B cell (primary cell): ENCODE data around the gene ABCA2. TPM values are rescaled to one million over a fixed set of nuclear protein-coding genes. Genes with fewer than 3 reads are reported as not detected.
A peak's percentile ranks its signal among the peaks of the same experiment; 100 is the strongest.

Experiments
- ATAC-seq: fragments of 200-7000 bp; cut with Tn5 transposase; one replicate; pipeline ENCODE4 v1.10.0; 2021; ENCODE audit warnings: low read depth, mild to moderate bottlenecking, moderate number of reproducible peaks, moderate library complexity
- CTCF ChIA-PET: fragments of 350-600 bp; sonication (Branson Sonifier 250); formaldehyde crosslinking; loops from one replicate; lab custom pipeline; 2021; ENCODE audit warnings: antibody characterized with exemption, inconsistent platforms; lab: Charles Lee
- POLR2A ChIA-PET: fragments of 350-600 bp; sonication (Branson Sonifier 250); formaldehyde crosslinking; loops from one replicate; lab custom pipeline; 2021; ENCODE audit warnings: antibody characterized with exemption; lab: Charles Lee
- DNase-seq: peaks from one replicate; pipeline ENCODE4 v3.0.0; 2013
- H2AFZ ChIP-seq: 2 replicates; pipeline ENCODE4 v1.6.1; 2012; ENCODE audit warnings: mild to moderate bottlenecking, low read depth, low read length; ENCODE audit not compliant: insufficient read depth, poor library complexity, severe bottlenecking
- H3K27ac ChIP-seq, 2 donors: 1 replicate in 1 of 2; 2 replicates in 1 of 2; pipeline ENCODE4 v1.5.1; 2012 to 2013; ENCODE audit warnings: low read length in 2 of 2, mild to moderate bottlenecking in 2 of 2, moderate library complexity in 1 of 2
- H3K27me3 ChIP-seq, 4 experiments: fragments of 200-600 bp in 1 of 4; sonication (generic) in 1 of 4; replicated peaks in 1 of 4; 1 replicate in 2 of 4; 2 replicates in 2 of 4; pipeline versions ENCODE4 v1.6.1 to v1.7.0; 2013 to 2016; ENCODE audit warnings: low read length in 3 of 4, mild to moderate bottlenecking in 2 of 4, mixed read lengths in 1 of 4, moderate library complexity in 1 of 4; ENCODE audit not compliant: insufficient read depth in 4 of 4, control insufficient read depth in 3 of 4; ENCODE audit errors: control extremely low read depth in 1 of 4
- H3K36me3 ChIP-seq, 2 experiments: replicated peaks in 1 of 2; 1 replicate in 1 of 2; 2 replicates in 1 of 2; pipeline versions ENCODE4 v1.6.1 to v1.7.1; 2013; ENCODE audit warnings: low read length in 1 of 2; ENCODE audit not compliant: insufficient read depth in 2 of 2, control insufficient read depth in 1 of 2; ENCODE audit errors: control extremely low read depth in 1 of 2, extremely low read depth in 1 of 2
- H3K4me1 ChIP-seq, 2 donors: fragments of 200-600 bp in 1 of 2; sonication (generic) in 1 of 2; 1 replicate in 1 of 2; 2 replicates in 1 of 2; pipeline versions ENCODE4 v1.5.1 to v1.6.1; 2013 to 2017; ENCODE audit warnings: low read length in 2 of 2; ENCODE audit not compliant: control insufficient read depth in 2 of 2, insufficient read depth in 2 of 2
- H3K4me2 ChIP-seq: replicated peaks from 2 replicates; pipeline ENCODE3; 2012; ENCODE audit warnings: mild to moderate bottlenecking, low read depth, low read length; ENCODE audit not compliant: poor library complexity, severe bottlenecking
- H3K4me3 ChIP-seq, 5 experiments: fragments of 200-600 bp in 1 of 5; sonication (generic) in 1 of 5; 1 replicate in 3 of 5; 2 replicates in 2 of 5; pipeline versions ENCODE4 v1.5.1 to v1.7.0; 2011 to 2016; ENCODE audit warnings: low read length in 4 of 5, mild to moderate bottlenecking in 4 of 5, low read depth in 2 of 5, control low read depth in 1 of 5, moderate library complexity in 1 of 5; ENCODE audit not compliant: insufficient read depth in 1 of 5; ENCODE audit errors: control extremely low read depth in 1 of 5, extremely low read depth in 1 of 5
- H3K79me2 ChIP-seq: fragments of 200-600 bp; sonication (generic); one replicate; pipeline ENCODE4 v1.6.0; 2016; ENCODE audit warnings: low read length; ENCODE audit not compliant: control insufficient read depth, insufficient read depth
- H3K9ac ChIP-seq: fragments of 200-600 bp; sonication (generic); 2 replicates; pipeline ENCODE4 v1.6.1; 2017; ENCODE audit warnings: mild to moderate bottlenecking, low read length, moderate library complexity
- H3K9me3 ChIP-seq, 3 donors: one replicate each; pipeline versions ENCODE4 v1.6.1 to v1.7.1; 2013; ENCODE audit warnings: low read length in 2 of 3; ENCODE audit not compliant: control insufficient read depth in 2 of 3, insufficient read depth in 1 of 3; ENCODE audit errors: control extremely low read depth in 1 of 3
- H4K20me1 ChIP-seq: 2 replicates; pipeline ENCODE4 v1.6.0; 2012; ENCODE audit warnings: mild to moderate bottlenecking, low read length; ENCODE audit not compliant: insufficient read depth, control insufficient read depth, poor library complexity, severe bottlenecking
- H3K27ac Mint-ChIP-seq: one replicate; pipeline ENCODE4 v1.8.0; 2021; ENCODE audit warnings: mixed read lengths
- H3K27me3 Mint-ChIP-seq: one replicate; pipeline ENCODE4 v1.8.0; 2021; ENCODE audit warnings: mixed read lengths
- H3K4me1 Mint-ChIP-seq: one replicate; pipeline ENCODE4 v1.8.0; 2021; ENCODE audit warnings: mixed read lengths
- H3K4me3 Mint-ChIP-seq: one replicate; pipeline ENCODE4 v1.8.0; 2021; ENCODE audit warnings: mixed read lengths
- H3K9me3 Mint-ChIP-seq: one replicate; pipeline ENCODE4 v1.8.0; 2022; ENCODE audit warnings: mixed read lengths; ENCODE audit not compliant: insufficient read depth
- CTCF ChIP-seq: fragments of 200-600 bp; IDR thresholded peaks from one replicate; pipeline ENCODE4 v1.8.0; 2022; ENCODE audit warnings: antibody characterized with exemption, mild to moderate bottlenecking
- EZH2 ChIP-seq: IDR thresholded peaks from 2 replicates; pipeline ENCODE4 v1.6.1; 2012; ENCODE audit warnings: borderline replicate concordance, low read depth, mild to moderate bottlenecking, moderate library complexity, low read length; ENCODE audit not compliant: insufficient read depth, poor library complexity, severe bottlenecking
- WGBS: methylation state at CpG from one replicate; pipeline ENCODE4 v1.1.5; 2013; ENCODE audit warnings: missing lambda C conversion rate; ENCODE audit not compliant: insufficient coverage; 5-methylcytosine and 5-hydroxymethylcytosine counted together
- intact Hi-C: fragments of 100-400 bp; cut with micrococcal nuclease; formaldehyde crosslinking; loops from one replicate; pipeline ENCODE4 v1.10.0; 2022
- polyA plus RNA-seq: library from polyadenylated mRNA; depleted of rRNA; stranded (reverse); fragments of >200 nt; gene quantifications from 2 replicates; pipeline ENCODE4 v1.2.3, GENCODE V29; 2012
- total RNA-seq, 2 donors: library from RNA; stranded (reverse); fragments of 120-200 nt in 1 of 2; gene quantifications; 1 replicate in 1 of 2; 2 replicates in 1 of 2; pipeline versions ENCODE4 v1.2.3 to v1.2.4, GENCODE V29; 2013 to 2022

ABCA2 gene
- total and polyA plus RNA-seq, 2 donors (not counting 1 experiment from before 2014, with no cell fraction given): 30.7 to 61.1 TPM

- Histone ChIP-seq H2AFZ (no peak overlapping the region), H3K4me1 (peaks cover 46 to 50% of the 10 kb centered on the region in 2 donors), H3K9me3 (peaks cover 0 to 8% (median 0%) of the 10 kb centered on the region in 3 donors), H4K20me1 (no peaks in the 10 kb centered on the region), H3K27ac (no peak overlapping the region), H3K36me3 (no peaks in the 10 kb centered on the region), H3K4me3 (no peak overlapping the region), H3K79me2 (peaks cover 12% of the 10 kb centered on the region), H3K9ac (no peak overlapping the region), H3K27me3 (peaks cover 0 to 6% (median 0%) of the 10 kb centered on the region in 4 experiments), H3K4me2 (peak overlapping the region; percentile 82)
- ATAC-seq: no peak
- Mint-ChIP-seq H3K9me3 (no peaks in the 10 kb centered on the region), H3K4me3 (no peak overlapping the region), H3K4me1 (peaks cover 42% of the 10 kb centered on the region), H3K27ac (peak overlapping the region; percentile 86), H3K27me3 (no peaks in the 10 kb centered on the region)
- CTCF ChIA-PET: interaction anchor here (0.6 to 3.9 kb wide), 63 partner anchors 9 to 544 kb away, joined by 3 to 106 read pairs (median 4); partner anchors contain the start of genes AJM1, C8G, CLIC3 and DPP7
- DNase-seq: no peak
- WGBS: 20% methylated on average over 4 of the region's 9 CpGs
- intact Hi-C loops: loop anchor here (1.0 to 2.0 kb wide), 3 partner anchors 31 to 248 kb away; partner anchors contain the start of gene AJM1
- TF ChIP-seq EZH2: no peak
- peak; percentile 60 for TF ChIP-seq CTCF
- POLR2A ChIA-PET: interaction anchor here (0.6 to 1.4 kb wide), 6 partner anchors 24 to 272 kb away, joined by 3 to 6 read pairs (median 3); partner anchors contain the start of gene PAXX
These were observed 7.4 kb upstream of the ABCA2 start for GRCh38 chr9:137035507-137035834.
